Measurements from ENCODE around the gene DEAF1. TPM values are rescaled to one million over a fixed set of nuclear protein-coding genes. Genes with fewer than 3 reads are reported as not detected.

The DEAF1 gene
- total and polyA plus RNA-seq, 2 of the 13 experiments (the other 11 are each of a cell fraction or from before 2014, with no cell fraction given) = 22.3 to 29.6 TPM

GRCh38 chr11:727859-728748 is 33.1 kb upstream of the DEAF1 start (continued):
- no peak for TF ChIP-seq ZBTB39 (CRISPR knock-in tag; IDR thresholded peaks at IDR 0.05)
- peak; percentile 45; the same call in 1 of the 2 replicates for TF ChIP-seq DMAP1 (CRISPR knock-in tag; IDR thresholded peaks at IDR 0.05)
- TF ChIP-seq, protein P1, sequence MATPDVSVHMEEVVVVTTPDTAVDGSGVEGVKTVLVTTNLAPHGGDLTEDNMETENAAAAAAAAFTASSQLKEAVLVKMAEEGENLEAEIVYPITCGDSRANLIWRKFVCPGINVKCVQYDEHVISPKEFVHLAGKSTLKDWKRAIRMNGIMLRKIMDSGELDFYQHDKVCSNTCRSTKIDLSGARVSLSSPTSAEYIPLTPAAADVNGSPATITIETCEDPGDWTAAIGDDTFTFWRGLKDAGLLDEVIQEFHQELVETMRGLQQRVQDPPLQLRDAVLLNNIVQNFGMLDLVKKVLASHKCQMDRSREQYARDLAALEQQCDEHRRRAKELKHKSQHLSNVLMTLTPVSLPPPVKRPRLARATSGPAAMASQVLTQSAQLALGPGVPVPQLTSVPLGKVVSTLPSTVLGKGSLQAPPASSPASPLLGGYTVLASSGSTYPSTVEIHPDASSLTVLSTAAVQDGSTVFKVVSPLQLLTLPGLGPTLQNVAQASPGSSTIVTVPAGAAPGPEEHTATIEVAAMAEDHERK (CRISPR knock-in tag; IDR thresholded peaks at IDR 0.05; ENCODE audit: low read depth) = no peak
- TF ChIP-seq, protein P2, sequence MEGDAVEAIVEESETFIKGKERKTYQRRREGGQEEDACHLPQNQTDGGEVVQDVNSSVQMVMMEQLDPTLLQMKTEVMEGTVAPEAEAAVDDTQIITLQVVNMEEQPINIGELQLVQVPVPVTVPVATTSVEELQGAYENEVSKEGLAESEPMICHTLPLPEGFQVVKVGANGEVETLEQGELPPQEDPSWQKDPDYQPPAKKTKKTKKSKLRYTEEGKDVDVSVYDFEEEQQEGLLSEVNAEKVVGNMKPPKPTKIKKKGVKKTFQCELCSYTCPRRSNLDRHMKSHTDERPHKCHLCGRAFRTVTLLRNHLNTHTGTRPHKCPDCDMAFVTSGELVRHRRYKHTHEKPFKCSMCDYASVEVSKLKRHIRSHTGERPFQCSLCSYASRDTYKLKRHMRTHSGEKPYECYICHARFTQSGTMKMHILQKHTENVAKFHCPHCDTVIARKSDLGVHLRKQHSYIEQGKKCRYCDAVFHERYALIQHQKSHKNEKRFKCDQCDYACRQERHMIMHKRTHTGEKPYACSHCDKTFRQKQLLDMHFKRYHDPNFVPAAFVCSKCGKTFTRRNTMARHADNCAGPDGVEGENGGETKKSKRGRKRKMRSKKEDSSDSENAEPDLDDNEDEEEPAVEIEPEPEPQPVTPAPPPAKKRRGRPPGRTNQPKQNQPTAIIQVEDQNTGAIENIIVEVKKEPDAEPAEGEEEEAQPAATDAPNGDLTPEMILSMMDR (CRISPR knock-in tag; IDR thresholded peaks at IDR 0.05) = peak; percentile 99
- TF ChIP-seq ZNF256 (CRISPR knock-in tag; conservative IDR thresholded peaks at IDR 0.05) = 0 out of 2 replicates have a peak, but pooled peaks have one; percentile 17
- TF ChIP-seq BRD4 (CRISPR knock-in tag; IDR thresholded peaks at IDR 0.05) = 0 out of 2 replicates have a peak, but pooled peaks have one; percentile 15
- no peak for TF ChIP-seq ZBTB8A (CRISPR knock-in tag; IDR thresholded peaks at IDR 0.05; ENCODE audit: borderline replicate concordance, low read depth)
- TF ChIP-seq, protein P3, sequence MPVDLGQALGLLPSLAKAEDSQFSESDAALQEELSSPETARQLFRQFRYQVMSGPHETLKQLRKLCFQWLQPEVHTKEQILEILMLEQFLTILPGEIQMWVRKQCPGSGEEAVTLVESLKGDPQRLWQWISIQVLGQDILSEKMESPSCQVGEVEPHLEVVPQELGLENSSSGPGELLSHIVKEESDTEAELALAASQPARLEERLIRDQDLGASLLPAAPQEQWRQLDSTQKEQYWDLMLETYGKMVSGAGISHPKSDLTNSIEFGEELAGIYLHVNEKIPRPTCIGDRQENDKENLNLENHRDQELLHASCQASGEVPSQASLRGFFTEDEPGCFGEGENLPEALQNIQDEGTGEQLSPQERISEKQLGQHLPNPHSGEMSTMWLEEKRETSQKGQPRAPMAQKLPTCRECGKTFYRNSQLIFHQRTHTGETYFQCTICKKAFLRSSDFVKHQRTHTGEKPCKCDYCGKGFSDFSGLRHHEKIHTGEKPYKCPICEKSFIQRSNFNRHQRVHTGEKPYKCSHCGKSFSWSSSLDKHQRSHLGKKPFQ (CRISPR knock-in tag; IDR thresholded peaks at IDR 0.05; ENCODE audit: insufficient replicate concordance) = peak; percentile 65
- no peak for TF ChIP-seq ZNF282 (IDR thresholded peaks at IDR 0.05; ENCODE audit: partially characterized antibody)
- TF ChIP-seq, protein P4, sequence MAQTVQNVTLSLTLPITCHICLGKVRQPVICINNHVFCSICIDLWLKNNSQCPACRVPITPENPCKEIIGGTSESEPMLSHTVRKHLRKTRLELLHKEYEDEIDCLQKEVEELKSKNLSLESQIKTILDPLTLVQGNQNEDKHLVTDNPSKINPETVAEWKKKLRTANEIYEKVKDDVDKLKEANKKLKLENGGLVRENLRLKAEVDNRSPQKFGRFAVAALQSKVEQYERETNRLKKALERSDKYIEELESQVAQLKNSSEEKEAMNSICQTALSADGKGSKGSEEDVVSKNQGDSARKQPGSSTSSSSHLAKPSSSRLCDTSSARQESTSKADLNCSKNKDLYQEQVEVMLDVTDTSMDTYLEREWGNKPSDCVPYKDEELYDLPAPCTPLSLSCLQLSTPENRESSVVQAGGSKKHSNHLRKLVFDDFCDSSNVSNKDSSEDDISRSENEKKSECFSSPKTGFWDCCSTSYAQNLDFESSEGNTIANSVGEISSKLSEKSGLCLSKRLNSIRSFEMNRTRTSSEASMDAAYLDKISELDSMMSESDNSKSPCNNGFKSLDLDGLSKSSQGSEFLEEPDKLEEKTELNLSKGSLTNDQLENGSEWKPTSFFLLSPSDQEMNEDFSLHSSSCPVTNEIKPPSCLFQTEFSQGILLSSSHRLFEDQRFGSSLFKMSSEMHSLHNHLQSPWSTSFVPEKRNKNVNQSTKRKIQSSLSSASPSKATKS (CRISPR knock-in tag; IDR thresholded peaks at IDR 0.05) = no peak
- TF ChIP-seq ZNF576 (CRISPR knock-in tag; IDR thresholded peaks at IDR 0.05) = 0 out of 2 replicates have a peak, but pooled peaks have one; percentile 64
- peak; percentile 74 for TF ChIP-seq TAF15 (IDR thresholded peaks at IDR 0.05; ENCODE audit: low read depth, low read length, poor library complexity, severe bottlenecking)
- peak; percentile 91 for TF ChIP-seq SNAPC2 (CRISPR knock-in tag; IDR thresholded peaks at IDR 0.05)
- peak; percentile 42; the same call in 1 of the 2 replicates for TF ChIP-seq HDAC2 (CRISPR knock-in tag; IDR thresholded peaks at IDR 0.05)
- TF ChIP-seq E2F1 (CRISPR knock-in tag; IDR thresholded peaks at IDR 0.05) = no peak
- peak; percentile 70; the same call in 1 of the 2 replicates for TF ChIP-seq ZNF451 (CRISPR knock-in tag; IDR thresholded peaks at IDR 0.05)
- TF ChIP-seq ARNTL (CRISPR knock-in tag; IDR thresholded peaks at IDR 0.05) = peak; percentile 26; the same call in 1 of the 2 replicates
